Vagina (tissue), 2 donors: ENCODE measurements around the gene COPB2.

ENCODE experiments used
- CTCF ChIP-seq, 3 experiments: fragments of 450-650 bp in 2 of 3; fragments of 200-600 bp in 1 of 3; sonication (generic) in 1 of 3; IDR thresholded peaks; one replicate each; pipeline ENCODE4 v1.5.1; 2017 to 2019; ENCODE audit warnings: antibody characterized with exemption in 3 of 3, mild to moderate bottlenecking in 2 of 3, moderate library complexity in 2 of 3
- POLR2A ChIP-seq, 2 donors: fragments of 450-650 bp; IDR thresholded peaks; one replicate each; pipeline ENCODE4 v1.6.1; 2017; ENCODE audit warnings: antibody characterized with exemption in 2 of 2, mild to moderate bottlenecking in 2 of 2, moderate library complexity in 2 of 2

GRCh38 chr3:139425745-139426400 is 36.4 kb upstream of the COPB2 start:
- TF ChIP-seq CTCF (IDR thresholded peaks at IDR 0.05) (no peak), POLR2A (IDR thresholded peaks at IDR 0.05) (no peak)
